T-helper 1 cell treated with Interleukin-12 subunit alpha and Interleukin-12 subunit beta and Interleukin-4 antibody, amounts not matched to agents 30 ng/mL and 1 ng/mL, for 36 hours (primary cell): Measurements from ENCODE around the gene C1orf198. TPM values are rescaled to one million over a fixed set of nuclear protein-coding genes. Genes with fewer than 3 reads are reported as not detected.

Source experiments
- intact Hi-C: fragments of 100-400 bp; cut with micrococcal nuclease; formaldehyde crosslinking; loops from one replicate; pipeline ENCODE4 v1.15.1; 2024
- total RNA-seq: library from RNA; stranded (reverse); gene quantifications from 2 replicates; pipeline ENCODE4 v1.2.3, GENCODE V29; 2022

Gene C1orf198, protein sequence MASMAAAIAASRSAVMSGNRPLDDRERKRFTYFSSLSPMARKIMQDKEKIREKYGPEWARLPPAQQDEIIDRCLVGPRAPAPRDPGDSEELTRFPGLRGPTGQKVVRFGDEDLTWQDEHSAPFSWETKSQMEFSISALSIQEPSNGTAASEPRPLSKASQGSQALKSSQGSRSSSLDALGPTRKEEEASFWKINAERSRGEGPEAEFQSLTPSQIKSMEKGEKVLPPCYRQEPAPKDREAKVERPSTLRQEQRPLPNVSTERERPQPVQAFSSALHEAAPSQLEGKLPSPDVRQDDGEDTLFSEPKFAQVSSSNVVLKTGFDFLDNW
- total RNA-seq, result 3.2 and 3.6 TPM in 2 replicates

DNA sequence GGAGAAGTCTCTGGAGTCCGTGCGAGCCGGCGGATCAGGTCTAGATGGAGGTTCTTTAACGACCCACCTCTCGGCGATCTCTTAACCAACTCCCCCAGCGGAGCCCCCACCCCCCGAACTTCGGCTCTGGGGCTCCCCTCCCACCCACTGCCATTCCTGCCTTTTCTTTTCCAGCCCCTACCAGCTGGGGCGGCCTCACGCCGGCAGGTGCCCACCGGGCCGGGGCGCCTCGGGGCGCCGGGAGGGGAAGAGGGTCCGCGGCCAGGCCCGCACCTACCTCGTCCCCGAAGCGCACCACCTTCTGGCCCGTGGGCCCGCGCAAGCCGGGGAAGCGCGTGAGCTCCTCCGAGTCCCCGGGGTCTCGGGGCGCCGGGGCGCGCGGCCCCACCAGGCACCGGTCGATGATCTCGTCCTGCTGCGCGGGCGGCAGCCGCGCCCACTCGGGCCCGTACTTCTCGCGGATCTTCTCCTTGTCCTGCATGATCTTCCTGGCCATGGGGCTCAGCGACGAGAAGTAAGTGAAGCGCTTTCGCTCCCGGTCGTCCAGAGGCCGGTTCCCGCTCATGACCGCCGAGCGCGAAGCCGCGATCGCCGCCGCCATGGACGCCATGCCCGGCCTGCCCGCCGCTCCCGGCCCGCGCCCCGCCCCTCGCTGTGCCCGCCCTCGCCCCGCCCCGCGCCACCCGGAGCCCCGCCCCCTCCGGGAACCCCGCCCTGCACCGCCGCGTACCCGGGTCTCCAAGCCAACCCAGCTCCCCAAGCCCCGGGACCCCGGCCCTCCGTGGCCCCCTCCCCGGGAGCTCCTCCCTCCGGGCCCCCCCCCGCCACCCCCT, at the start of gene C1orf198:
Gene C1orf198 (minus strand): TSS at position 619 of the 833 bp plus-strand sequence. CDS start 9 bp downstream, at position 610.
- intact Hi-C loops, result loop anchor here (1.0 to 10.0 kb wide), 9 partner anchors 111 to 657 kb away; partner anchors contain the start of genes ARV1, COG2, EXOC8 and FAM89A

DNA sequence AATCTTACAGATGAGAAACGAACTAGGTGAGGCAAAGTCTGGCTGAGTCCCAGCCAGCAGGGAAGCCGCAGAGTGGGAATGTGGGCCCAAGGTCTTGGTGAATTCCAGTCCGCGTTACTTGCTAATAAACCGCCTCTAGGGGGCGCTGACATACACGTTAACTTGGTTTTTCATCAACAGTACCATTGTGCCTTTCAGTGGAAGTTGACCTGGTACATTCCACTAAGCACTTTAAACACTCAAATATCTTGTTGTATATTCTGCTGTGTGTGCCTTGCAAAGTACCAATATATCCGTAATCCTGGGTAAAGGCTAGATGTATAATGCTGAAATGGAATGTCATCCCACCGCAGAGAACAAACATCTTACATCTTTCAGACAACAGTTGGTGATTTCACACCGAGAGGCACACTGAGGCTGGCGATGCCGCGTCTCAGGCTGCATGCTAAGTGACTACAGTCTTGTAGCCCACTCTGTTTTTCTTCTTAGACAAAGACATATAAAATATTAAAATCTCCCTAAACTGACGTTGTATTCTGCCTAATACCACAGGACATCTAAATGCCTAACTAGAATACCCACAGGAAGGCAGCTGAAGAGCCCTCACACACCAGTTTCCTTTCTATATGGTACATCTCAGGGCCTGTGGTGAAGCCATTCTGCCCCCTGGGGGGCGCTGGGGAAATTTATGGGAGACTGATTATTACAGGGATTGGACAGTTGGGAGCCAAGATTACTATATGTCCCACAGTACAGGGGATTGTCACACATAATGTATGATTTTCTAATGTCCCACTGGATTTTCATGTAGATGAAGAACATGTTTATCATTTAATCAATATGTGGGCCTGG, 49.2 kb upstream of the C1orf198 start:
- intact Hi-C loops, result loop anchor here (1.0 to 5.0 kb wide), 7 partner anchors 62 to 685 kb away; partner anchors contain the start of genes ARV1, COG2, FAM89A and GNPAT

DNA sequence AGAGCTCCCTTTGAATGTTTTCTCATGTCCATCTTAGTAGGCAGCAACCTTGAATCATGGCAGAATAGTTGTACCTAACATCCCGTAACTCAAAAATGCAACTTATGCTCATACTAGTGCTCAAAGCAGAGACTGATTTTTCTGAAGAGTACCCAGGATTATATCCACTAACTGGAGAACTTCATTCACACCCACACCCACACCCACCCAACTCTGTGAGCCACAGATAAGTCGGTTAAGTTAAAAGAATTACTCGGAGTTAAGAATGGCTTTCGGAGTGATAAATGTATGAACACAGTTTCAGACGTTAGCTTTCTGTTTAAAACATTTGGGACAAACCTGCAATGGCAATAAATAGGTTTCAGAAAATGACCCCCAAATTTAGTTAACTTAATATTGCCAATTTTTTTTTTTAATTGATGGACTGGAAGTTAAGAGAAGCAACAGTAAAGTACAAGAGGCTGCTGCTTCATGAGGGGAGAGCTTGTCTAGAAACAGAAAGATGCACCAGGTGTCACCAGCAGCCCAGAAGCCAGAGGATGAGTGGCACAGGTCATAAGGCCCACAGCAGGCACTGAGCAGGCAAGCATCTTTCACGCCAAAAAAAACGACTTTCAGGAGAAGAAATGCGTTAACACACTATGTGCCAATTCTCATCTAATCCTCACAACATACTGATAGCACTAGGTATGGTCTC, 48.4 kb upstream of the C1orf198 start:
- intact Hi-C loops, result loop anchor here (1.0 to 5.0 kb wide), 7 partner anchors 63 to 686 kb away; partner anchors contain the start of genes ARV1, COG2, FAM89A and GNPAT

DNA sequence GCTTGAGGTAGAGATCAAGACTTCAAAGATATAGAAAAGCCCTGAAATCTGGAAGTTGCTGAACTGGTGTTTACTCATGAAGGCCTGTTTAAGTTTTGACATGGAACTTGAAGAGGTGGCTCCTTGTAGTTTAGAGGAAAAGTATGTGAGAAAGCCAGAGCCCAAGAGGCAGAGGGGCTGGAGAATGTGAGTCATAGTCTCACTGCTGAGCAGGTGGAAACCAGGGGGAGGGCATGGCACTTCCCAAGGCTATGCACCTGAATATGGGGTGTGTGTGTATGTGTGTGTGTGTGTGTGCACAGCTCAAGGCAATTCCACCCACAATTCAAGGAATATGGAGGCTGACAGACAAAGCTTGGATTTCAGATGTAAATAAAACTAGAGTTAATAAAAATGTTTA, 46.8 kb upstream of the C1orf198 start:
- intact Hi-C loops, result loop anchor here (5.0 kb wide), 2 partner anchors 273 to 687 kb away; partner anchors contain the start of gene COG2

DNA sequence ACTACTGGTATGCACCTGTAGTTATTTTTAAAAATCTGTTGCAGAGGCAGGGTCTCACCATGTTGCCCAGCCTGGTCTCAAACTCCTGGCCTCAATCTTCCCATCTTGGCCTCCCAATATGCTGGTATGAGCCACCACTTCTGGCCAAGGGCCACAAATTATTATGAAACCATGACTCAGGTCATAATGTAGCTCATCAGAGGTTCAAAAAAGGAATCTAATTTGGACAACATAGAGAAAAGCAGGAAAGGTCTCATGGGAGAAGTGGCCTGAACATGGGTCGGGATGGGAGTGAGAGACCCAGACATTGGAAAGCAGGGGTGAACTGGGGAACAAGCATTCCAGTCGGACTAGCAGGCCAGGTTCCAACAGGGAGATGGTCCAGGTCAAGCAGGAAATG, 45.2 kb upstream of the C1orf198 start:
- intact Hi-C loops, result no loop called here

DNA sequence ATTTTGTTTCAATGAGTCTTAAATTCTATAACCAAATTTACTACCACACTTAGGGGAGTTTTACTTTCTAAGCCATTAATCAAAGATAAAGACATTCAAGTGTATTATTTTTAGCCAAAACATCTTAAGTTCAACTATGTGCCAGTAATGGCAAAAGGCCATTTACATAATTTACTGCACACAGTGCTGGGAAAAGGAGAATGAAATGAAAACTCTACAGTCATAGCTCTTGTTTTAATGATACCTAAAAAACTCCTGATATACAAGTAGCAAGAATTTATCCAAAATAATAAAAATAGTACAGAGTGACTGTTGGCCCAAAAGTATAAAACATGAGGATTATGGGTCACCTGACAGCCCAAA, 42.4 kb upstream of the C1orf198 start:
- intact Hi-C loops, result no loop called here

DNA sequence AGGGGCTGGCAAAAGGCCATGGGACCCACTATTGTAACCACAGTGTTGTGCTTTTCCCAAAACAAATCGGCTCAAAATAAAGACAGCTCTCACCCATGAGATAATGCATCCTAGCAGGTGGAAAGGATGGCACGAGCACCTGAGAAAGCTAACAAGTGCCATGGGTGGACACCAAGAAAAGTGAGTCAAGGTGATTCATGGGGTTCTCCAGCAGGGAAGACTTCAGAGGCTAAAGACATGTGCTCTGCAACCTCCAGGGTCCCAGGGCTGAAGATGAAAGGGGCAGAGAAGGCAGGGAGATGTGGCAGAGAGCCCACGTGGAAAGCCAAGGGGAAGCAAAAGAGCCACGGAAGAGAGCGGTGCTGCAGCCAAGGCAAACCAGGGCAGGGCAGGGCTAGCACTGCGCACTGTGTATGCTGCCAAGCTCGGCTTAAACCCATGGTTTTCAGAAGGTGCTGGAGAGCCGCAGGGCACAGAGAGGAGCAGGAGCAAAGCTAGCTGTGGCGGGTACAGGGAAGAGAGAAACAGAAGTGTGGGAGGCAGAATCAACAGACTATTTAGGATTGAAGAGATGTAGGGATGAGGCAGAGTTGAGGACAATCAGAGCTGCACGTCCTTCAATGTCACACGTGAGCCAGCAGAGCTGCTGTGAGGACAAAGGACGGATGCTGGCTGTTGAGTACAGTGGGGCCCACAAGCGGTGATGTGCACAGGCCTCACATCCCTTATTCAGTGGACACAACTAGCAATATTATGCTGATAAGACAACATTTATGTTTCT, 41.8 kb upstream of the C1orf198 start:
- intact Hi-C loops, result no loop called here

DNA sequence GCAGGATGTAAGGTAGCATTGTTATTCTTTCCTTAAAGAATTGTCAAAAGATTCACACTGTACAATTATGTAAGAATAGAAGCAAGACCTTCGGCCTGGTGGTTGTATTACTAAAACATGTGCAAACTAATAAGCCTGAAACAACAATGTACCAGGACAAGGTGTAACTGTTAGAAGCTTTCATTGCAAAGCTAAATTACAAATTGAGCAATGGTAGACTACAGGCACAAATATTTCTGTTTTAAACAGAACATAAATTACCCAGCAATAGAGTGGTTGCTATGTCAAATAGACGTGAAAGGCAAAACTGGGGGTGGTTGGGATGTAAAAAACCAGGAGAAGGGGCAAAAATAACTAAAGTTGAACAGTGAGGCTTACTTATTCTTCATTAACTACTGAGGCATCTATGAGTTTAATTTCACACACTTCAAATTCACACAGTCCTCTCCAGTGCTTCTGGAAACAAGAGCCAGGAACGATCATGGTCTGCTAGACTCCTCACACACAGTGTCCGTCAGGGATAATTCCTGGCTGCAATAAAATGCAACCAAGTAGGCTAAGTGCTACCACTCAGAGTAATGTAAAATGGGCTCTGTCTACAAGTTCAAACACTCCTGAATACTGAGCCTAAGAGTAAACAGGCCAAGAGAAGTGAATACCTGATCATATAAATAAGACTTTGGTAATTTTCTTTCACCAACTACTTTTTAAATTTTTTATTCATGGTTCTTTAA, 39.3 kb upstream of the C1orf198 start:
- intact Hi-C loops, result no loop called here

DNA sequence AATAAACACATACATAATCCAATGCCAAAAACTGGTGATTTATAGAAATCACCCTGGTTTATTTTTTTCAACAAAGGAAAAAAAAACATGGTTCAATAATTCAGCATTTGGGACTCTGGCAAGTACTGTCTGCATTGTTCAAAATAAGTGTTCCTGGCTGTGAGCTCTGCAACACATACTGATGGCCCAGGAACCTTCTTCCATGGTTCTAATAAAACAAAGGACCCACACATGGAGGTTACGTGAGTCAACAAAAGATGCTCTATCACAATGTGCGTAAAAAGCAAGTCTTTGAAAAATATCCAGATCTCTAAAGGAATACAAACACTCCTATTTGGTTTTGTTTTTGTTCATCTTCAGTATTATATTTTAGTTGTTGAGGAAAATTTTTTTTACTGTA, 37.9 kb upstream of the C1orf198 start:
- intact Hi-C loops, result no loop called here

DNA sequence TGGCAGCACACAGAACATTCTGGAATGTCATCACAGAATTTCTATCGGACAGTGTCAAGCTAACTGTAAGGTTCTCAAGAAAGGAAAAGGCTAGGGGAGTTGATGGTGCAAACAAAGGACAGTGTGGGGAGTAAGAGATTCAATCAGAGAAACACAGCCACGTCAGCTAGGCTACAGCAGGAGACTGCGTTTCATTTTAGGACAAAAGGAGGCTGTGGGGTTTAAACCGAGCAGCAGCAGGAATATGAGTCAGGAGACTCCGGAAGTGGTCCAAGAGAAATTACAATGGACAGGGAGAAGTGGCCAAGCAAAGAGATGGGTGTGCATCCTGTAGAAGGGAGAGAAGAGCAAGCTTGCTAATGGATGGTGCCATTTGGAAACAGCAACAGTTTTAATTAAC, 37.4 kb upstream of the C1orf198 start:
- intact Hi-C loops, result no loop called here

DNA sequence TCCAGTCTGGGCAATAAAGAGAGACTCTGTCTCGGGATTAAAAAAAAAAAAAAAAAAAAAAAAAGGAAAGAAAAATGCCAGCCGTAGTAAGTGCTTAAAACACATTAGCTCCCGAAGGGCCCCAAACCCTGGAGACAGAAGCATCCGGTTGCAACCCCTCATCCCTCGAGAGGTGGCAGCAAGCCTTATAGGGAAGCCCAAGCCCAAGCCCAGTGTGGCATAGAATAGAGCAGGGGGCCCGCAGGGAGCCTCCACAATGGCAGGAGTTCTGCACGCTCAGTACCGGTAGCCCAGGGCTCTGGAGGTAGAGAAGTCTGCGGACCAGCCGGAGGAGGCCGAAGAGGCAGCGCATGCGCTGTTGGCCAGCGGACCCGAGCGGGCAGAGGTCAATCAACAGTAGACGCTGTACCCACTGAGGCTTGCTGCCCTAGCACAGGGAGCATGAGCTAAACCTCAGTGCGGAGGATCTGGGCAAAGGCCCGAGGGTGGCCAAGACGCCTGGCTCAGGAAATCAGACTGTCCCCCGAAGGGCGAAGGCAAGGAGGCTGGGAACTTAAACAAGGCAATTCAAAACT, 34.1 kb upstream of the C1orf198 start:
- intact Hi-C loops, result no loop called here

DNA sequence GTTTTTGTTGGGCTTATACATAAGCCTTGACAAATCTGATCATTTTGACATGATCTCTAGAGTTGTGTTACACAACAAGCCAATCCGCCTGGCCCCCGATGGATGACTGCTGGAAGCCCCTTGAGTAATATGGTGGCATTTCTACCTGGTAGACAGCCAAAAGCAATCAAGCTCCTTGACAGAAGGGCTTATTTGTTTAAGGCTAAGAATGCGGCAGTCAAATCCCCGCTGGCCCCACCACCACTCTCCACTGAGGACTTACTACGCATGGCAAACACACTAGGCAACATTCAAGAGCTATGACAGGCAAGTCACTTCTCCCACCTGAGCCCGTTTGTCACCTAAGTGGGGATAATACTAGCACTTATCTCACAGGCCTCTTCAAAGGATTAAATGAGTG, 33.4 kb upstream of the C1orf198 start:
- intact Hi-C loops, result no loop called here

DNA sequence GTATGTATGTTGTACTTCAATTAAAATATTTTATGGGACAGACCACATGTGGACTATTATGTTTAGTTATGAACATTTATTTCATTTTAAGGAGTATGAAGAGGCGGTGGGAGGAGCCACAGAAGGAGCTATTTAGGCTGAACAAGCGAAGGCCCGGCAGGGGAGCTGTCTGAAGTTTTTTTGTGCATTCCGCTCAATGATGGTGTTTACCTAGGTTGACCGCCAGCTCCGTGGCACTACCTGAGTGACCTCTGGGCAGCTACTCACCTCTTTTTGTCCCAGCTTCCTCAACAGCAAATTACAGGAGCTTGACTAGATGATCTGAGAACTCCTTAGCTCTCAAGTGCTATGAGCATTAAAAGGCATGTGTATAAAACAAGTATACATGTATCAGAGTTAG, 32.7 kb upstream of the C1orf198 start:
- intact Hi-C loops, result no loop called here

DNA sequence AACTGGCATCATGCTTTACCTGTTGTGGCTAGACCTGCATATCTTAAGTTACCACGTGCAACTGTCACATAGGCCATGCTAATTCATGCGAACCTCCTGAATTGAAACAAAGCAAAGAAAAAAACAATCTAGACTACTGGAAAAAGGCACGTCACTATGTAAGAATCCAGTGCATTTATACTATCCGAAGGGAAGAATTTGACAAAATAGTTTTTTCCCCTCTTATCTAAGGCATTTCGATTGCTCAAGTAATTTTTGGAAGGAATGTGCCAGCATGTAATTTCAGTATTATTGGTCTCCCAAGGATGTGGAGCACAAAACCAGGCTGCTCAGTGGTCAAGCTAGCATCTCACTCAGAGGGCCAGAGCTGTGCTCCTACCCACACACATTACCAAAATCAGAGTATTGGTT, 31.5 kb upstream of the C1orf198 start:
- intact Hi-C loops, result no loop called here

DNA sequence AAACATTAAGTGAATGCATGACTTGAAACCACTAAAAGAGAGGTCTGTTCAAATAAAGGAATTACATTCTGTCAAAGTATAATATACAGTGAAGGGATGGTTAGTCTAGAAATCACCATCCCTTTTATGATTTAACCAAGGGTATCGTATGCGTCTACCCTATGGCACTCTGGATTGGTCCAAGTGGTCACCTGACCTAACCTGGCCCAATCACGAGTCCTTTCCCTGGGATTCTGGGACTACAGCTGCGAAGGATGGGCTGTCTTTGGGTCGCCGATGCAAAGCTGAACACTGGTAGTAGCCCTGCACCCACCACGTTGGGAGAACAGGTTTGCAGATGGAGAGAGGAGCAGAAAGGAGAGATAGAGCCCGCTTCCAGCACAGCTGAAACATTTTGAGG, 30.4 kb upstream of the C1orf198 start:
- intact Hi-C loops, result no loop called here

DNA sequence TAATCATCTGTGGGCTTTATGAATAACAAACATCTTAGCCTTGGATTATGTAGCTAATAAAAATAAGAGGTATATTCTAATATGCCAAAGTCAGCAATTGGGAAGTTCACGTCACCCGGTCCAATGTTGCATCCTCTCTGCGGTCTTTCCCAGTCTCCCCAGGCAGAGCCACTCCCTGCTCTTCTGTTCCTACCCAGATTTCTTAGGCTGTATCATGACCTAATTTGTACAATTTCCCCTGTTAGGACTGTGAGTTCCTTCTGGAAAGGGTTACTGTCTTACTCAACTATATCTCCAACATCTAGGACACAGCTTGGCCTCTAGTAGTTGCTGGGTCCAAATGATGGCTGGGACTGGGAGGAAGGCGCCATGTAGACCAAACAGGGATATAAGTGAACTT, 29.8 kb upstream of the C1orf198 start:
- intact Hi-C loops, result no loop called here

DNA sequence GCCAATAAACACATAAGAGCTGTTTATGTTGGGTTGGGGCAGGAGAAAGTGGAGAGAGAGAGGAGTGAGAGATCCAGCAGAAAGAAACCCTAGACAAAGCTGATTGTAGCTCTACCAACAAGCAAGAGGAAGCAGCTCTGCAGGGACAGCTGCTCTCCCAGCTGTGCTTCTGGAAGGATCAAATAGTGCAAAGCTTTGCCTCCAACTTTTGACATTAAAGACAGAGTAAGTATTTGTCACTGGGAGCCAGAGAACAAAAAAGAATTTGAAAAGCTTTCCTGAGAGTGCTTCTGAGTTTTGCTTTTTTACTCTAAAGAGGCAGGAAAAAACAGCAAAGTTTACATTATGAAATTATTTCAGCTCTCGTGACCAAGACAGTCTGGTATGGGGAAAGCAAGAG, 28.5 kb upstream of the C1orf198 start:
- intact Hi-C loops, result no loop called here

DNA sequence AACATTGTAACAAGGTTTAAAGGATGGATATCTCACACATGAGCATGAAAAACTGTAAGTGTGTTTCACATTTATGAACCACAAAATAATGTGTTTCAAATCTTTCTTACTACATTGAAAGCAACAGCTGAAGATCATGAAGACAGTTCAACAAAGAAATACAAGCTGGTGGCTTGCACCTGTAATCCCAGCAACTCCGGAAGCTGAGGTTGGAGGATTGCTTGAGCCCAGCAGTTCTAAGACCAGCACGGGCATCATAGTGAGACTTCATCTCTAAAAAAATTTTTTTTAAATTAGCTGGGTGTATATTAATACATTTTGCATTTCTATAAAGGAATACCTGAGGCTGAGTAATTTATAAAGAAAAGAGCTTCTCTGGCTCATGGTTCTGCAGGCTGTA, 27.1 kb upstream of the C1orf198 start:
- intact Hi-C loops, result no loop called here

DNA sequence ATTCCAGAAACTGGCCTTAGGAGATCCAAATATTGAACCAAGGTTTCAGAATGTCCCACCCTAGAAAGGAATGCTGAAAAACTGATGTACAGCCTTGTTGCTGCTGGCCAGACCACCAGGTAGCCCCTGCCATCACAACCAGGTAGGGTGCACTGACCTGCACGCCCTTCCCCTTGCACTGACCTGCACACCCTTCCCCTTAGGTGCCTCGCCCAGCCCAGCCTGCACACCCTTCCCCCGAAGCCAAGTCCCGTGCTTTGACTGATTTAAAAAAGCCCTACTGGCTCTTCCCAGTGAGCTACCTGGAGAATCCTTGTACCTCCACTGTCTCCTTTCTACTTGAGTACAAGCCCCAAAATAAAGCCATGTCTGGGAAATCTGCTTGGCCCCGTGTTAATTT, 26.3 kb upstream of the C1orf198 start:
- intact Hi-C loops, result no loop called here
